GM12892 (cell line): ENCODE measurements around the gene FOXB1.

ENCODE experiments used
- DNase-seq: peaks from one replicate; pipeline ENCODE4 v3.0.0; 2011; ENCODE audit not compliant: insufficient read length
- FAIRE-seq: peaks from 2 replicates; lab custom pipeline; 2011; peaks lifted over from hg19 to GRCh38; lab: Jason Lieb, UNC
- POLR2A ChIP-seq: IDR thresholded peaks from 2 replicates; pipeline ENCODE4 v1.6.1; 2011; ENCODE audit warnings: low read depth, low read length, control low read depth
- POLR2AphosphoS5 ChIP-seq: IDR thresholded peaks from 2 replicates; pipeline ENCODE4 v1.6.1; 2011; ENCODE audit warnings: low read depth, low read length, control low read depth
- TAF1 ChIP-seq: IDR thresholded peaks from 2 replicates; pipeline ENCODE4 v1.6.1; 2011; ENCODE audit warnings: low read depth, mild to moderate bottlenecking, control low read depth, low read length, borderline replicate concordance

The FOXB1 gene

DNA sequence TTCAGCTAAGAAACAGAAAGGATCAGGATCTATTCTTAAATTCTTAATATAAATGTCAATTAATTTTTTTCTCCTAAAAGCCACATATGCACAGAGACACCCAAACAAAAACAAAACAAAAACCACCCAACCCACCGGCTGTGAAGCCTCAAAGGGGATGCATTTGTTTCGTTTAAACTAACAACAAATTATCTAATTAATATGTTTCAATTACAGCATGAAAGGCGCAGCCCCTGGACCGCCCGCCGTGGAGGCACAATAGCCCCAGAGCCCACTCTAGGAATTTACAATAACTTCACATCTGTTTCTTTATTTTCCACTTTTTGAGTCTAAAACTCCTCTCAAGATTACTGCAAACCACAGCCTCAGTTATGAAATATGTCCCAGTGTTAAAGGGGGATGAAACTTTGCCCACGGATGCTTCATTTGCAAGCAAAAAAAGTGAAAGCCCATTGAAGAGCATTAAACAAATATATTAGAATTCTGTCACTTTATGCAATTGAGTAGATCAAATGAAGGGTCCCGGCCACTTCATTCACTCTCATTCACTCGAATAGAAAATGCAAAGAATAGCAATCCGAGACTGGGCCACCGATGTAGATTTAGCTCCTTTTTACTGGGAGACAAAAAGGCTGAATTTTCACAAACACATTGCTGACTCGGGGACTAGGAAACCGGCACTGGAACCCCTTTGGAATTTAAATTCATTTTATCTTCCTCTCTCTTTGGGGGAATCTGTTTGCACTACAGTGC lies 6.0 kb downstream of the FOXB1 start:
- TF ChIP-seq POLR2A (no peak), POLR2AphosphoS5 (no peak), TAF1 (no peak)
- no peak for FAIRE-seq
- DNase-seq: no peak

DNA sequence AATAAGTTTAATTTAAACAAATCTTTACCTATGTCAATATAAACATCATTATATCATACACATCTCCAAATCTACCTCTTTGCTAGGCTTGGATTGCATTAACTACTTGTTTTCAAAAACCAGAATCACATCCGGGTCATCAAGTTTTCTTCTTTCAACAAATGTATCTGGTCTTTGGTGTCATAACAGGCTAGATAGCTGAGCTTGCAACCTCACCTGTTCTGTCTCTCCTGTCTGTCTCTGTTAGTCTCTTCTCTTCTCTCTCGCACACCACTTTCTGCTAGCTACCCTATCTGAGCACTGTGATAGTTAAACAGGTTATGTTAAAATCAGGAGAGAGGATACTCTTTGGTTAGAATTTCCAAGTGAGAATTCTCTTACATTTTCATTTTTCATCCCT lies 6.7 kb downstream of the FOXB1 start:
- TF ChIP-seq POLR2A (no peak), POLR2AphosphoS5 (no peak), TAF1 (no peak)
- FAIRE-seq: no peak
- no peak for DNase-seq

DNA sequence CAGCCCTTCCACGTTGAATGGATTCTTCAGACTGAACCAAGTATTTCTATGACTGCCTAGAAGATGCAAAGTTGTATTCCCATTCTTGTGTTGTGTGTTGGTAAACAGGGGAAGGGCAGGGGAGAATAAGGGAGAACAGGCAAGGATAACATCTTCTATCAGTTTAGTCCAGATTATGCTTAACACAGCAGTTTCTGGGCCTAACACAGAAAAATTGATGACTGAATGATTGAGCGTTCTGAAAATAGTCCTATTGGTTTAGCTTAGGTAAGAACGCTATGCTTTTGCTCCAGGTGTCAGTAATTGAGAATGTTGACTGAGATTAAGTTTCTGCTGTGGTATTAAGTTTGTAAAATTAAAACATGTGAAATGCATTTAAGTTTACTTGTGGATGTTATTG lies 8.6 kb downstream of the FOXB1 start:
- TF ChIP-seq POLR2AphosphoS5 (no peak), POLR2A (no peak), TAF1 (no peak)
- FAIRE-seq: no peak
- DNase-seq: no peak

DNA sequence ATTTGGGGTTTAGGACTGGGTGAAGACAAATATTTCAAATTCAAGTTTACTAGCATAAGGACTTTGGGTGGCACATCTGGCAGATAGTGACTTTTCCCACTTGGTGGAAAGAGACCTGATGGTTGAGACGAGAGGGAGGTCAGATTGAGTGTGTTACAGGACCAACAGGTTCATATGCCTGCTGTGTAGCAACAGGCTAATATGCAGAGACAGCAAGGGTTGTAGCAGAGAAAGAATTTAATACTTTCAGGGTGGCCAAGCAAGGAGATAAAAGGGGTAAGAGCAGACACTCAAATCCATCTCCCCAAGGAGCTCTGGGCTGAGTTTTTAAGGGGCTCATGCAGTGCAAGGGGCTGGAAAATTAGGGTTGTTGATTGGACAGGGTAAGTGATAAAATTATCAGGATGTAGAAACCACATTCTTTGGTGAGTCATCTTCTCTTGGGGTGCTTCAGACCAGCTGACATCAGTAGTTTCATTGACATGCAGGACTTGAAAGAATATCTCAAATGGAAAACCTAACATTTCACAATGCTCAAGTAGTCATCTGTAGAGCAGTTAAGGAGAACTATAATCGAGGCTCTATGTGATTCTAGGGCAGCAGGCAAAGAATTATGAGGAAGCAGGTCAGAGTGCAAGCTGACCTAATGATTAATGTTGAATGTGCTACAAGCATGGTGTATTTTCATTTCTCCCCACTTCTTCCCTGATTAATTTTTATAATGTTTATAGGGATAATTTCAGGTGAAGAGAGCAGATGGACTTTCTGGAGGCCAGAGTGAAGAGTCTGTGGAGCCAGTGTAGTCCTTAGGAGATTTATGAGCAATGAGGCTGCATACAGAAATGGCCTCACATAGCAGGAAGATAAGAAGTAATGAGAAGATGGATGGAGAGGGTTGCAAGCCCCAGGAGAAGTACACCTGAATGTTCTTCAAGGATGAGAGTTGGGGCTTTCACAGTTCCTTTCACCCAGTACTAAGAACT lies 13.7 kb downstream of the FOXB1 start:
- no peak for FAIRE-seq
- TF ChIP-seq TAF1 (no peak), POLR2A (no peak), POLR2AphosphoS5 (no peak)
- no peak for DNase-seq

DNA sequence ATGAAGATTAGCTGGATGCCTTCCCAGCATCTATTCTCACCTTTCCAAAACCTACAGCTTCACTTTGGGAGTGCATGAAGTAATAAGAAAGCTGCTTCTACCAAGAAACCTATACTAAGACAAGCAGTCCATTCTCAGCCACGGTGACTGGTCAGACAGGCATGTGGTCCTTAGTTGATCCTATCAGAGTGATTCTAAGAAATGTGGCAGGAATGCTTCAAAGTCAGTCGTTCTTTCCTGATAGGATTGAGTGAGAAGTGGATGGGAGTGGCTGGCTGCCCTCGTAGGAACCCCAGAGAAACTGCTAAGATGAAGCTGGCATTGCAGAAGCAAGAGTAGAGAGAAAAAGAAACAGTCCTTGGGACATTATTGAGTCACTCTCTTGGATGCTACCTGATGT lies 16.6 kb downstream of the FOXB1 start:
- FAIRE-seq: no peak

DNA sequence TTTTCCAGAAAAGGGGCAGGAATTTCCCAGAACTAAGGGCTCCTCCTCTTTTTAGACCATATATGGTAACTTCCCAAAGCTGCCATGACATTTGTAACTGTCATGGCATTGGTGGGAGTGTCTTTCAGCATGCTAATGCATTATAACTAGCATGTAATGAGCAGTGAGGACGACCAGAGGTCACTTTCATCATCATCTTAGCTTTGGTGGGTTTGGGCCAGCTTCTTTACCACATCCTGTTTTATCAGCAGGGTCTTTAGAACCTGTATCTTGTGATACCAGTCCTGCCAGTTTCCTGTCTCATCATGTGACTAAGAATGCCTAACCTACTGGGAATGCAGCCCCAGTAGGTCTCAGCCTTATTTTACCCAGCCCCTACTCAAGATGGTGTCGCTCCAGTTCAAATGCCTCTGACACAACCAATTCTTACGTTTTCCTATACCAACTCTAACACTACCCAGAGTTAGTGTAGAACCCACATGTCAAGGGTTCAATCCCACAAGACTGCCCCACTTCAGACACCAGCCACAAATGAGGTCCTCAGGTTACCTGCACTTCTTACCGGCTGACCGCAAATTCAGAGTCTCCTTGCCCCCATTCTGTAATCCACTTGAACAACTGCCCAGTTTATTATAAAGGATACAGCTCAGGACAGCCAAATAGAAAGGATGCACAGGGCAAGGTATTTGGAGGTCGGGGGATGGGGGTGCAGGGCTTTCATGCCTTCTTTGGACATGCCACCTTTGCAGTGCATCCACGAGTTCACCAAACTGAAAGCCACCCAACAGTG lies 17.7 kb downstream of the FOXB1 start:
- TF ChIP-seq POLR2A (no peak), TAF1 (no peak), POLR2AphosphoS5 (no peak)
- no peak for FAIRE-seq
- DNase-seq: no peak

More for the DNA sequence above, 16.6 kb downstream of the FOXB1 start:
- DNase-seq: no peak
- no peak for TF ChIP-seq TAF1
- no peak for TF ChIP-seq POLR2AphosphoS5
- TF ChIP-seq POLR2A: no peak

DNA sequence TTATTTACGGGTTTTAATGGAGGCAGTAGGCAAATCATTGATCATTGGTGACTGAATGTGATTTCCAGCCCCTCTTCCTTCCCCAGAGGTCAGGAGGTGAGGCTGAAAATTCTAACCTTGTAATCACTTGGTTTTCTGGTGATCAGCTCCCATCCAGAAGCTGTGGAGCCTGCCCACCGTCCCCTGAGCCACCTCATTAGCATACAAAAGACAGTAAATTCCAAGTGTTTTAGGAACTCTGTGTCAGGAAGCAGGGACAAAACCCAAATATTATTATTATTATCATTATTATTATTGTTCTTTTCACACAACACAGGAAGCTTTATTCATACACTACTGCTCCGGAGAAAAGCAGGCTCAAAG lies 18.2 kb downstream of the FOXB1 start:
- DNase-seq (no peak), FAIRE-seq (no peak)
- no peak for TF ChIP-seq POLR2AphosphoS5
- TF ChIP-seq TAF1: no peak
- no peak for TF ChIP-seq POLR2A

DNA sequence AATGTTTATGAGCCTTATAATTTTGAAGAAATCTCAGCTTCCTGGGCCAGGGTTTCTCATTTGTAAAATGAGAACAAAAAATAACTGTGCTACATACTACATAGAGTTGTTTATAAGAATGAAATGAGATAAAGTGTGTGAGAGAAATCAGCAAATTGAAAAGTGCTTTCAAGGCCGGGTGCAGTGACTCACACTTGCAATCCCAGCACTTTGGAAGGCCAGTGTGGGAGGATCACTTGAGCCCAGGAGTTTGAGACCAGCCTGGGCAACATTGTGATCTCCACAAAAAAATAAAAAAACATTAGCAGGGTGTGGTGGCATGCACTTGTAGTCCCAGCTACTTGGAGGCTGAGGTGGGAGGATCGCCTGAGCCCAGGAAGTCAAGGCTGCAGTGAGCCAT lies 22.4 kb downstream of the FOXB1 start:
- no peak for TF ChIP-seq TAF1
- no peak for TF ChIP-seq POLR2AphosphoS5
- no peak for TF ChIP-seq POLR2A
- FAIRE-seq (no peak), DNase-seq (no peak)

DNA sequence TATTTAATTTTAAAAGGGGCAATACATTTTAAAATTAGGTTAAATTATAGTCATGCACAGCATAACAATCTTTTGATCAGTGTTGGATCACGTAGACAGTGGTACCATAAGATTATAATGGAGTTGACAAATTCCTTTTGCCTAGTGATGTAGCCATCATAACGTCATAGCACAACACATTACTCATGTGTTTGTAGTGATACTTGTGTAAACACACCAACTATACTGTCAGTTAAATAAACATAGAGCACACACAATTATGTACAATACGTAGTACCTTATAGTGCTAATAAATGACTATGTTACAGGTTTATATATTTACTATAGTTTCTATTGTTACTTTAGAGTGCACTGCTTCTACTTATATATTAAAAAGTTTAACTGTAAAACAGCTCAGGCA lies 31.2 kb downstream of the FOXB1 start:
- TF ChIP-seq POLR2A: no peak
- no peak for TF ChIP-seq POLR2AphosphoS5
- TF ChIP-seq TAF1: no peak
- no peak for DNase-seq
- FAIRE-seq: no peak

DNA sequence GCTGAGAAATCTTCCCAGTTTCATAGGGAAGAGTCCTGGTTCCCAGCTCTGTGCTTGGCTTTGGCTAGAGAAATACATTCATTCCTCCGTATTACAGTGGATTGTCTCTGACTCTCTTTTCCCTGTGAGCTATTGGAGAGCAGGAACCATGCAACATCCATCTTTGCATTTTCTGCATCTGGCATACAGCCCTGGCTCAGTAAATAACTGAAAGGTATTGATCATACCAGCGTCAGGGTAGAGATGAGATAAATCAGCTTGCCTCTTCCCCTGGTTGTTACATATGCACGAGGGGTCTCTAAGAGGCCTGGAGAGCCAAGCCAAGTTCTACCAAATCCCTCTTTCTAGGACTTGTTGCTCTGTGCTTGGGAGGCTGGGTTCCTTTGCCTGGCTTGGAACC lies 35.2 kb downstream of the FOXB1 start:
- no peak for TF ChIP-seq POLR2A
- TF ChIP-seq POLR2AphosphoS5: no peak
- no peak for TF ChIP-seq TAF1
- no peak for FAIRE-seq
- no peak for DNase-seq

DNA sequence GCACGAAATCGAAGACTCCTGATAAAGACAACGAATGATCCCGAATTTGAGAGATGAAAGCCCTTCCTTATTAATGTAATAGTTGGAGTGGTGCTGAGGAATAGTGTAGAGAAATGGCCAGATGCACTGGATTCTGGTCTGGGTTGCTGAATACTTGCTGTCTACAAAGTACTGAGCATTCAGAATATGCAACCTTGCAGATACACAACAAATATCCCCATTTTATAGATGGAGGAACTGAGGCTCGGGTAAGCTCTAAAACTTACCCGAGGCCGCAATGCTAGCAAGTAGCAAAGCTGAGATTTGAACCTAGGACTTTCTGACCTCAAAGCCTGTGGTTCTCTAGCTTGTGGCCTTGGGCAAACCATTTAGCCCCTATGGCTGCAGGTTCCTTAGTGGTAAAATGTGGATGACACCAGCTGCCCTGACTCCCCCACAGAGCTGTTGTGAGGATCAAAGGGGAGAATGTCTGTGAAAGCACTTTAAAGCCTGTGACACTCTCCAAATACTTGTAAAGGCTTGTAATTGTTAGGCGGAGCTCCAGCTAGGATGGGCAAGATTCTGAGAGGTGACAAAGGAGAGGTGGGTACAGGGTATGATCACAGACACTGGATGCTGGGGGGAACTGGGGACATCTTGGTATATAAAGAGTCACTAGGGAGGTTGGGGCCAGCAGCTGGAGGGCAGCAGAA lies 39.8 kb downstream of the FOXB1 start:
- DNase-seq (no peak), FAIRE-seq (no peak)
- no peak for TF ChIP-seq TAF1
- no peak for TF ChIP-seq POLR2A
- no peak for TF ChIP-seq POLR2AphosphoS5
